IMR-90 (cell line): ENCODE measurements around the gene ABHD16A. TPM values are rescaled to one million over a fixed set of nuclear protein-coding genes. Genes with fewer than 3 reads are reported as not detected.

Experiments
- ATAC-seq: fragments of 200-7000 bp; cut with Tn5 transposase; 2 replicates; pipeline ENCODE4 v1.9.1; 2020; ENCODE audit warnings: low read depth, mild to moderate bottlenecking, moderate library complexity
- BruUV-seq: library from RNA; stranded (reverse); fragments of 400-500 nt; replicated peaks from 2 replicates; lab custom pipeline; 2021; lab: Mats Ljungman, UMichigan
- CTCF ChIA-PET: fragments of 300-600 bp; formaldehyde crosslinking; extraction: SDS; loops from one replicate; lab custom pipeline; 2021; ENCODE audit warnings: antibody characterized with exemption; lab: Yijun Ruan, JAX
- POLR2A ChIA-PET: fragments of 300-600 bp; sonication (Branson Sonifier 250); formaldehyde crosslinking; loops from one replicate; lab custom pipeline; 2022; ENCODE audit warnings: antibody characterized with exemption; ENCODE audit not compliant: unreplicated experiment; lab: Charles Lee
- DNase-seq: peaks from one replicate; pipeline ENCODE4 v3.0.0; 2013
- H2AFZ ChIP-seq: replicated peaks from 2 replicates; pipeline ENCODE3; 2013; ENCODE audit warnings: low read length, mild to moderate bottlenecking; ENCODE audit not compliant: poor library complexity
- H2AK5ac ChIP-seq: 2 replicates; pipeline ENCODE4 v1.6.1; 2013; ENCODE audit warnings: low read depth, low read length, inconsistent platforms
- H2AK9ac ChIP-seq: replicated peaks from 2 replicates; pipeline ENCODE3; 2013; ENCODE audit warnings: mild to moderate bottlenecking, low read depth, low read length, moderate library complexity; ENCODE audit not compliant: poor library complexity
- H2BK120ac ChIP-seq: 2 replicates; pipeline ENCODE4 v1.6.1; 2013; ENCODE audit warnings: low read depth, low read length, inconsistent platforms
- H2BK15ac ChIP-seq: 3 replicates; pipeline ENCODE4 v1.6.1; 2013; ENCODE audit warnings: low read depth, low read length, inconsistent platforms
- H2BK20ac ChIP-seq: 2 replicates; pipeline ENCODE4 v1.6.1; 2013; ENCODE audit warnings: low read depth, mild to moderate bottlenecking, inconsistent platforms, low read length, moderate library complexity
- H2BK5ac ChIP-seq: 2 replicates; pipeline ENCODE4 v1.6.1; 2013; ENCODE audit warnings: mild to moderate bottlenecking, low read depth, low read length, inconsistent platforms; ENCODE audit not compliant: poor library complexity, severe bottlenecking
- H3K14ac ChIP-seq: replicated peaks from 2 replicates; pipeline ENCODE4 v1.6.1; 2013; ENCODE audit warnings: low read depth, low read length, inconsistent platforms
- H3K18ac ChIP-seq: 2 replicates; pipeline ENCODE4 v1.6.1; 2013; ENCODE audit warnings: low read depth, low read length, control low read depth
- H3K23ac ChIP-seq: 2 replicates; pipeline ENCODE4 v1.6.1; 2013; ENCODE audit warnings: low read depth, low read length, inconsistent platforms
- H3K27ac ChIP-seq: 2 replicates; pipeline ENCODE4 v1.5.1; 2013; ENCODE audit warnings: mild to moderate bottlenecking, control low read depth, low read length; ENCODE audit not compliant: insufficient read depth
- H3K27me3 ChIP-seq: 2 replicates; pipeline ENCODE4 v1.6.1; 2013; ENCODE audit warnings: low read length; ENCODE audit not compliant: control insufficient read depth, insufficient read depth
- H3K36me3 ChIP-seq: 2 replicates; pipeline ENCODE4 v1.6.1; 2013; ENCODE audit warnings: low read length, mixed read lengths; ENCODE audit not compliant: control insufficient read depth, insufficient read depth
- H3K4ac ChIP-seq: 2 replicates; pipeline ENCODE4 v1.6.1; 2013; ENCODE audit warnings: low read depth, low read length, inconsistent platforms
- H3K4me1 ChIP-seq: 2 replicates; pipeline ENCODE4 v1.6.1; 2013; ENCODE audit warnings: low read length, mixed read lengths; ENCODE audit not compliant: control insufficient read depth, insufficient read depth
- H3K4me2 ChIP-seq: 2 replicates; pipeline ENCODE4 v1.6.1; 2013; ENCODE audit warnings: low read depth, mild to moderate bottlenecking, control low read depth, low read length, moderate library complexity
- H3K4me3 ChIP-seq: 2 replicates; pipeline ENCODE4 v1.5.1; 2013; ENCODE audit warnings: low read depth, mild to moderate bottlenecking, control low read depth, low read length, moderate library complexity; ENCODE audit not compliant: insufficient read depth
- H3K56ac ChIP-seq: 2 replicates; pipeline ENCODE4 v1.6.1; 2013; ENCODE audit warnings: low read length, inconsistent platforms; ENCODE audit not compliant: insufficient read depth; ENCODE audit errors: extremely low read depth
- H3K79me1 ChIP-seq, 2 experiments: 2 replicates each; pipeline ENCODE4 v1.6.1; 2013; ENCODE audit warnings: low read length in 2 of 2, inconsistent platforms in 1 of 2, low read depth in 1 of 2
- H3K9ac ChIP-seq: 2 replicates; pipeline ENCODE4 v1.6.1; 2013; ENCODE audit warnings: low read depth, low read length, control low read depth
- H3K9me1 ChIP-seq: 2 replicates; pipeline ENCODE4 v1.6.1; 2013; ENCODE audit warnings: low read length, inconsistent platforms; ENCODE audit not compliant: insufficient read depth
- H3K9me3 ChIP-seq: 2 replicates; pipeline ENCODE4 v1.6.1; 2013; ENCODE audit warnings: low read length; ENCODE audit not compliant: control insufficient read depth, insufficient read depth
- H4K20me1 ChIP-seq: 2 replicates; pipeline ENCODE4 v1.6.1; 2013; ENCODE audit warnings: low read length, inconsistent platforms; ENCODE audit not compliant: insufficient read depth
- H4K5ac ChIP-seq: 2 replicates; pipeline ENCODE4 v1.6.1; 2013; ENCODE audit warnings: mild to moderate bottlenecking, low read depth, low read length, control low read depth
- H4K8ac ChIP-seq, 2 experiments: 2 replicates each; pipeline ENCODE4 v1.6.1; 2013; ENCODE audit warnings: low read depth in 2 of 2, low read length in 2 of 2, control low read depth in 1 of 2, inconsistent platforms in 1 of 2
- H4K91ac ChIP-seq: 2 replicates; pipeline ENCODE4 v1.6.1; 2013; ENCODE audit warnings: low read depth, low read length, inconsistent platforms; ENCODE audit not compliant: insufficient read depth
- BHLHE40 ChIP-seq: fragments of 150-350 bp; IDR thresholded peaks from 2 replicates; pipeline ENCODE4 v1.6.1; 2016; ENCODE audit warnings: mild to moderate bottlenecking, low read depth, low read length
- CEBPB ChIP-seq: IDR thresholded peaks from 2 replicates; pipeline ENCODE4 v1.6.1; 2012; ENCODE audit warnings: low read depth, low read length, improper control_type of control experiment
- CHD1 ChIP-seq: IDR thresholded peaks from 2 replicates; pipeline ENCODE4 v1.6.1; 2012; ENCODE audit warnings: low read depth, low read length, improper control_type of control experiment
- CTCF ChIP-seq: conservative IDR thresholded peaks from 2 replicates; pipeline ENCODE4 v1.5.1; 2012; ENCODE audit warnings: mild to moderate bottlenecking, low read depth, low read length, improper control_type of control experiment
- FOS ChIP-seq: fragments of 150-350 bp; IDR thresholded peaks from 2 replicates; pipeline ENCODE4 v1.6.1; 2016; ENCODE audit warnings: low read depth, low read length
- MAFK ChIP-seq: IDR thresholded peaks from 2 replicates; pipeline ENCODE4 v1.6.1; 2012; ENCODE audit warnings: low read depth, low read length, improper control_type of control experiment
- MAZ ChIP-seq: IDR thresholded peaks from 2 replicates; pipeline ENCODE4 v1.6.1; 2012; ENCODE audit warnings: low read depth, mild to moderate bottlenecking, low read length, improper control_type of control experiment, moderate library complexity, borderline replicate concordance
- MXI1 ChIP-seq: IDR thresholded peaks from 2 replicates; pipeline ENCODE4 v1.6.1; 2012; ENCODE audit warnings: low read depth, mild to moderate bottlenecking, low read length, moderate library complexity, borderline replicate concordance
- NFE2L2 ChIP-seq: fragments of 150-350 bp; IDR thresholded peaks from 2 replicates; pipeline ENCODE4 v1.6.1; 2016; ENCODE audit warnings: low read depth, mild to moderate bottlenecking, low read length
- POLR2A ChIP-seq: IDR thresholded peaks from 2 replicates; pipeline ENCODE4 v1.6.1; 2012; ENCODE audit warnings: mild to moderate bottlenecking, low read depth, low read length
- RAD21 ChIP-seq: IDR thresholded peaks from 2 replicates; pipeline ENCODE4 v1.6.1; 2012; ENCODE audit warnings: low read length, improper control_type of control experiment
- RCOR1 ChIP-seq: IDR thresholded peaks from 2 replicates; pipeline ENCODE4 v1.6.1; 2012; ENCODE audit warnings: mild to moderate bottlenecking, low read length, improper control_type of control experiment; ENCODE audit not compliant: insufficient replicate concordance
- RFX5 ChIP-seq: IDR thresholded peaks from 2 replicates; pipeline ENCODE4 v1.8.0; 2012; ENCODE audit warnings: low read depth, mild to moderate bottlenecking, low read length, moderate library complexity
- SMC3 ChIP-seq: fragments of 150-350 bp; IDR thresholded peaks from 2 replicates; pipeline ENCODE4 v1.6.1; 2016; ENCODE audit warnings: low read depth, mild to moderate bottlenecking, antibody characterized with exemption, low read length, moderate library complexity
- USF2 ChIP-seq: fragments of 150-350 bp; IDR thresholded peaks from 2 replicates; pipeline ENCODE4 v1.6.1; 2017; ENCODE audit warnings: mild to moderate bottlenecking, antibody characterized with exemption, low read length, low read depth
- WGBS, 2 experiments: methylation state at CpG; one replicate each; pipeline versions ENCODE4 v1.1.5 to v1.1.7; 2013; ENCODE audit warnings: missing lambda C conversion rate in 2 of 2; ENCODE audit not compliant: insufficient read length in 1 of 2; ENCODE audit errors: extremely low coverage in 2 of 2; 5-methylcytosine and 5-hydroxymethylcytosine counted together
- dilution Hi-C: fragments of 300-500 bp; cut with HindIII; formaldehyde crosslinking; loops from one replicate; pipeline ENCODE4 v1.14.3; 2018; ENCODE audit warnings: low sequenced_read_pairs; ENCODE audit not compliant: unreplicated experiment
- in situ Hi-C: fragments of 300-500 bp; cut with MboI; formaldehyde crosslinking; loops from 3 replicates; pipeline ENCODE4 v1.14.3; 2019; ENCODE audit warnings: low sequenced_read_pairs, inconsistent platforms, mixed read lengths
- intact Hi-C: fragments of 100-400 bp; cut with micrococcal nuclease; formaldehyde crosslinking; loops from 2 replicates; pipeline ENCODE4 v1.10.0; 2022
- polyA plus RNA-seq, 3 experiments: library from polyadenylated mRNA; depleted of rRNA; stranded (reverse); fragments of >200 nt; gene quantifications; 2 replicates each; pipeline ENCODE4 v1.2.3, GENCODE V29; 2012; ENCODE audit warnings: low replicate concordance in 1 of 3
- total RNA-seq: library from RNA; depleted of rRNA; stranded (reverse); fragments of >200 nt; gene quantifications from 2 replicates; pipeline ENCODE4 v1.2.3, GENCODE V29; 2012
- TF ChIP-seq, protein P1 (sequence below): fragments of 150-350 bp; IDR thresholded peaks from 2 replicates; pipeline ENCODE4 v1.6.1; 2016; ENCODE audit warnings: low read depth, mild to moderate bottlenecking, low read length, moderate library complexity, borderline replicate concordance

ABHD16A gene
- total and polyA plus RNA-seq, 2 of the 4 experiments (the other 2 are of a cell fraction): 31.5 to 35.1 TPM

DNA sequence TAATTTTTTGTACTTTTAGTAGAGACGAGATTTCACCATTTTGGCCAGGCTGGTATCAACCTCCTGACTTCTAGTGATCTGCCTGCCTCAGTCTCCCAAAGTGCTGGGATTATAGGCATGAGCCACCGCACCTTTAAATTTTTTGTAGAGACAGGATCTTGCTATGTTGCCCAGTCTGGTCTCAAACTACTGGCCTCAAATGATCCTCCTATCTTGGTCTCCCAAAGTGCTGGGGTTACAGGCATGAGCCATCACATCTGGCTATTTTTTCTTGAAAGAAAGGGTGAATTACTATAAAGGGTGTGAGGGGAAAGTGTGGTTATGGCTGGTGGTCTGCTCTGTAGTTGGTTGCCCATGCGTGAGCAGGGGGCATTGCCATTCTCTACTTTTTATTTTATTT, 5.1 kb upstream of the ABHD16A start:
- TF ChIP-seq MAZ (no peak), CEBPB (no peak), NFE2L2 (no peak), MXI1 (no peak), RAD21 (no peak), MAFK (no peak), BHLHE40 (no peak), USF2 (no peak), RCOR1 (no peak), CHD1 (no peak), POLR2A (no peak), RFX5 (no peak), SMC3 (no peak), FOS (no peak), CTCF (no peak)
- TF ChIP-seq, protein P1, sequence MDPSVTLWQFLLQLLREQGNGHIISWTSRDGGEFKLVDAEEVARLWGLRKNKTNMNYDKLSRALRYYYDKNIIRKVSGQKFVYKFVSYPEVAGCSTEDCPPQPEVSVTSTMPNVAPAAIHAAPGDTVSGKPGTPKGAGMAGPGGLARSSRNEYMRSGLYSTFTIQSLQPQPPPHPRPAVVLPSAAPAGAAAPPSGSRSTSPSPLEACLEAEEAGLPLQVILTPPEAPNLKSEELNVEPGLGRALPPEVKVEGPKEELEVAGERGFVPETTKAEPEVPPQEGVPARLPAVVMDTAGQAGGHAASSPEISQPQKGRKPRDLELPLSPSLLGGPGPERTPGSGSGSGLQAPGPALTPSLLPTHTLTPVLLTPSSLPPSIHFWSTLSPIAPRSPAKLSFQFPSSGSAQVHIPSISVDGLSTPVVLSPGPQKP: no peak
- Histone ChIP-seq H3K4me2 (no peak overlapping the region), H3K9me1 (no peaks in the 10 kb centered on the region), H2AFZ (no peak overlapping the region), H4K20me1 (no peaks in the 10 kb centered on the region; the same call in 1 of the 2 replicates), H3K23ac (no peak overlapping the region), H3K36me3 (no peaks in the 10 kb centered on the region), H4K91ac (no peak overlapping the region), H3K14ac (no peak overlapping the region), H3K4me3 (no peak overlapping the region), H4K8ac (no peak overlapping the region), H3K79me1 (no peaks in the 10 kb centered on the region; a peak in 1 of 4 replicates), H3K27me3 (peaks cover 18% of the 10 kb centered on the region; the same call in 1 of the 2 replicates), H3K56ac (no peak overlapping the region), H3K27ac (no peak overlapping the region), H3K9me3 (no peaks in the 10 kb centered on the region), H3K4ac (no peak overlapping the region), H2BK120ac (no peak overlapping the region), H2BK5ac (no peak overlapping the region), H2AK5ac (no peak overlapping the region), H3K18ac (no peak overlapping the region), H2BK20ac (no peak overlapping the region), H2AK9ac (no peak overlapping the region), H3K9ac (no peak overlapping the region), H4K5ac (no peak overlapping the region), H3K4me1 (no peaks in the 10 kb centered on the region), H2BK15ac (no peak overlapping the region)
- in situ Hi-C loops (no loop called here), intact Hi-C loops (no loop called here), dilution Hi-C loops (no loop called here)
- POLR2A ChIA-PET: no interaction called here
- no TSS peak for BruUV-seq
- WGBS, 2 experiments: 88% methylated on average over 1 of the region's 3 CpGs; no CpG with 5 or more reads in 1 of the 2 experiments
- ATAC-seq: no peak
- CTCF ChIA-PET: no interaction called here
- no peak for DNase-seq
